Measurements from ENCODE around the gene LRRC66. TPM values are rescaled to one million over a fixed set of nuclear protein-coding genes. Genes with fewer than 3 reads are reported as not detected.
A peak's percentile ranks its signal among the peaks of the same experiment; 100 is the strongest.

The LRRC66 gene
- total and polyA plus RNA-seq, 2 of the 13 experiments (the other 11 are each of a cell fraction or from before 2014, with no cell fraction given): not detected

- no peak for TF ChIP-seq ZXDC (CRISPR knock-in tag; IDR thresholded peaks at IDR 0.05)
- TF ChIP-seq YY1 (IDR thresholded peaks at IDR 0.05; ENCODE audit: insufficient read depth, insufficient replicate concordance, low read depth, low read length): peak; percentile 90
- TF ChIP-seq SOX6 (IDR thresholded peaks at IDR 0.05): no peak
- 0 out of 2 replicates have a peak, but pooled peaks have one; percentile 13 for TF ChIP-seq SOX6 (CRISPR knock-in tag; IDR thresholded peaks at IDR 0.05)
- TF ChIP-seq HOXA3 (CRISPR knock-in tag; IDR thresholded peaks at IDR 0.05): peak; percentile 59; the same call in 1 of the 2 replicates
- TF ChIP-seq ZNF790 (CRISPR knock-in tag; IDR thresholded peaks at IDR 0.05; ENCODE audit: borderline replicate concordance): no peak
- peak; percentile 43; the same call in 1 of the 2 replicates for TF ChIP-seq NFKB2 (CRISPR knock-in tag; IDR thresholded peaks at IDR 0.05; ENCODE audit: borderline replicate concordance)
- no peak for TF ChIP-seq TAF15 (IDR thresholded peaks at IDR 0.05; ENCODE audit: low read depth, low read length, poor library complexity, severe bottlenecking)
- 0 out of 2 replicates have a peak, but pooled peaks have one; percentile 37 for TF ChIP-seq GLI4 (CRISPR knock-in tag; IDR thresholded peaks at IDR 0.05; ENCODE audit: borderline replicate concordance)
- TF ChIP-seq ZNF205 (CRISPR knock-in tag; IDR thresholded peaks at IDR 0.05): no peak
- TF ChIP-seq ZFYVE20 (CRISPR knock-in tag; IDR thresholded peaks at IDR 0.05; ENCODE audit: borderline replicate concordance, low read depth): no peak
- no peak for TF ChIP-seq ZNF513 (CRISPR knock-in tag; conservative IDR thresholded peaks at IDR 0.05)
- TF ChIP-seq ZFP82 (CRISPR knock-in tag; IDR thresholded peaks at IDR 0.05; ENCODE audit: borderline replicate concordance): no peak
- TF ChIP-seq MZF1 (CRISPR knock-in tag; IDR thresholded peaks at IDR 0.05; ENCODE audit: borderline replicate concordance): no peak
- TF ChIP-seq CBX2 (IDR thresholded peaks at IDR 0.05; ENCODE audit: low read depth, low read length): no peak
- TF ChIP-seq CBX2 (CRISPR knock-in tag; IDR thresholded peaks at IDR 0.05; ENCODE audit: low read depth): 0 out of 2 replicates have a peak, but pooled peaks have one; percentile 24
- no peak for TF ChIP-seq ZBTB4 (CRISPR knock-in tag; IDR thresholded peaks at IDR 0.05; ENCODE audit: borderline replicate concordance)
- TF ChIP-seq ZFY (CRISPR knock-in tag; IDR thresholded peaks at IDR 0.05): peak; percentile 59; the same call in 1 of the 2 replicates
These were observed 18.1 kb upstream of the LRRC66 start, which contains the start of gene SGCB (continued) for GRCh38 chr4:52038103-52038912.

Data from HepG2 (cell line).